HepG2 (cell line): ENCODE measurements around the gene GRK4. TPM values are rescaled to one million over a fixed set of nuclear protein-coding genes. Genes with fewer than 3 reads are reported as not detected.

ENCODE experiments used
- ATF5 ChIP-seq: sonication (generic); formaldehyde crosslinking; IDR thresholded peaks from 2 replicates; pipeline ENCODE4 v1.4.0; 2020; ENCODE audit warnings: mild to moderate bottlenecking, low read depth, missing genetic modification reagents
- ATRX ChIP-seq: sonication (generic); formaldehyde crosslinking; IDR thresholded peaks from 2 replicates; pipeline ENCODE4 v1.4.0; 2020; ENCODE audit warnings: missing genetic modification reagents, borderline replicate concordance
- CBFB ChIP-seq: sonication (generic); formaldehyde crosslinking; IDR thresholded peaks from 2 replicates; pipeline ENCODE4 v1.4.0; 2020; ENCODE audit warnings: missing genetic modification reagents
- ELF1 ChIP-seq: sonication (generic); formaldehyde crosslinking; IDR thresholded peaks from 2 replicates; pipeline ENCODE4 v1.4.0; 2020; ENCODE audit warnings: missing genetic modification reagents
- ELK4 ChIP-seq: sonication (generic); formaldehyde crosslinking; IDR thresholded peaks from 2 replicates; pipeline ENCODE4 v1.9.0; 2021; ENCODE audit warnings: missing genetic modification reagents, borderline replicate concordance
- FOXO1 ChIP-seq: sonication (generic); formaldehyde crosslinking; IDR thresholded peaks from 2 replicates; pipeline ENCODE4 v1.4.0; 2020; ENCODE audit warnings: missing genetic modification reagents
- KAT7 ChIP-seq: IDR thresholded peaks from 2 replicates; pipeline ENCODE4 v1.6.1; 2018; ENCODE audit warnings: borderline replicate concordance, missing compliant biosample characterization
- KAT8 ChIP-seq: IDR thresholded peaks from 2 replicates; pipeline ENCODE4 v1.6.1; 2016; ENCODE audit warnings: missing genetic modification reagents, missing compliant biosample characterization
- KDM2A ChIP-seq: sonication (generic); formaldehyde crosslinking; IDR thresholded peaks from 2 replicates; pipeline ENCODE4 v1.4.0; 2020; ENCODE audit warnings: low read depth, missing genetic modification reagents, borderline replicate concordance
- NFRKB ChIP-seq: fragments of 450-650 bp; IDR thresholded peaks from 2 replicates; pipeline ENCODE4 v1.6.1; 2017
- NR0B2 ChIP-seq: sonication (generic); formaldehyde crosslinking; IDR thresholded peaks from 2 replicates; pipeline ENCODE4 v1.4.0; 2020; ENCODE audit warnings: mild to moderate bottlenecking, missing genetic modification reagents
- NR1H2 ChIP-seq: sonication (generic); formaldehyde crosslinking; IDR thresholded peaks from 2 replicates; pipeline ENCODE4 v1.8.1; 2022; ENCODE audit warnings: low read depth, missing genetic modification reagents, borderline replicate concordance
- PAF1 ChIP-seq: IDR thresholded peaks from 2 replicates; pipeline ENCODE4 v1.6.1; 2016; ENCODE audit warnings: missing genetic modification reagents, missing compliant biosample characterization
- PLRG1 ChIP-seq: fragments of 450-650 bp; conservative IDR thresholded peaks from 2 replicates; pipeline ENCODE4 v1.6.1; 2016
- ZBTB21 ChIP-seq: sonication (generic); formaldehyde crosslinking; IDR thresholded peaks from 2 replicates; pipeline ENCODE4 v1.4.0; 2020; ENCODE audit warnings: missing genetic modification reagents
- ZNF318 ChIP-seq: sonication (generic); formaldehyde crosslinking; IDR thresholded peaks from 2 replicates; pipeline ENCODE4 v1.4.0; 2020; ENCODE audit warnings: mild to moderate bottlenecking, missing genetic modification reagents
- ZNF354B ChIP-seq: sonication (generic); formaldehyde crosslinking; IDR thresholded peaks from 2 replicates; pipeline ENCODE4 v1.8.0; 2022; ENCODE audit warnings: mild to moderate bottlenecking, missing genetic modification reagents
- ZNF619 ChIP-seq: sonication (generic); formaldehyde crosslinking; IDR thresholded peaks from 2 replicates; pipeline ENCODE4 v1.4.0; 2020; ENCODE audit warnings: mild to moderate bottlenecking, missing genetic modification reagents
- polyA plus RNA-seq, 8 experiments: library from polyadenylated mRNA; depleted of rRNA in 3 of 8; stranded (reverse) in 7 of 8; unstranded in 1 of 8; fragments of >200 nt; fragmentation: Illumina TruSeq in 4 of 8; extraction: Trizol in 4 of 8; gene quantifications; 2 replicates each; pipeline versions ENCODE4 v1.2.1 to v1.2.3, GENCODE V29; 2011 to 2016; ENCODE audit warnings: low read depth in 4 of 8, missing spikeins in 1 of 8, mixed read lengths in 1 of 8; ENCODE audit not compliant: insufficient read depth in 1 of 8
- total RNA-seq, 5 experiments: library from RNA; depleted of rRNA; stranded (reverse); fragments of >200 nt; fragmentation: Illumina TruSeq; extraction: Trizol; gene quantifications; 2 replicates each; pipeline ENCODE4 v1.2.3, GENCODE V29; 2016; ENCODE audit warnings: low read depth in 1 of 5

GRK4 gene
- total and polyA plus RNA-seq, 2 of the 13 experiments (the other 11 are each of a cell fraction or from before 2014, with no cell fraction given) = 1.8 to 2.0 TPM

GRCh38 chr4:3036131-3036952 lies 73.0 kb downstream of the GRK4 start (continued):
- TF ChIP-seq NR0B2 (CRISPR knock-in tag) (no peak), FOXO1 (CRISPR knock-in tag) (no peak), ATF5 (no peak), ZNF318 (no peak), ZBTB21 (no peak), ZNF619 (no peak), ELK4 (no peak), PLRG1 (no peak), KAT8 (CRISPR knock-in tag) (0 out of 2 replicates have a peak, but pooled peaks have one; percentile 53), ZNF354B (no peak), PAF1 (CRISPR knock-in tag) (no peak), NR1H2 (CRISPR knock-in tag) (no peak), NFRKB (no peak), CBFB (no peak), KAT7 (CRISPR knock-in tag) (no peak), ELF1 (peak; percentile 82), KDM2A (CRISPR knock-in tag) (no peak), ATRX (CRISPR knock-in tag) (no peak)
